HG03060 (cell line): ENCODE data around the gene RASGRP3.

Experiments
- ATAC-seq: cut with Tn5 transposase; IDR thresholded peaks from one replicate; pipeline ENCODE4 v1.9.1; 2021; ENCODE audit warnings: low read depth, moderate number of reproducible peaks; ENCODE audit not compliant: unreplicated experiment

The RASGRP3 gene

DNA sequence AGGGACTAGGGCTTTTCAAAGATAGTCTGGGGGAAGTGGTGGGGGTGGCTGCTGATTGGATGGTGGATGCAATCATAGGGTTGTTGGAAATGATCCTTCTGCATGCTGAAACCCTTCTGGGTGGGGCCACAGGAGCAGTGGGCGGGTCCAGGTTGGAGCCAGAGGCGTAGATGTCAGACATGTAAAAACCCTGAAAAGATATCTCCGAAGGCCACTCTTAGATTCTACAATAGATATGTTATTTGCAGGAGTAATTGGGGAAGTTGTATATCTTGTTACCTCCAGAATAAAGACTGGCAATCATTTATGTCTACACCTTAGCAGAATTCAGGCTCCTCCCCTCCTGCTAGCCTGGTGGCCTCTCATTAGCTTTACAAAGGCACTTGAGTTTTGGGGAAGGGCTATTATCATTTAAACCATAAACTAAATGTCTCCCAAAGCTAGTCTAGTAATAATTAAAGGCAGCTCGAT is 130.8 kb downstream of the RASGRP3 start:
- no peak for ATAC-seq

DNA sequence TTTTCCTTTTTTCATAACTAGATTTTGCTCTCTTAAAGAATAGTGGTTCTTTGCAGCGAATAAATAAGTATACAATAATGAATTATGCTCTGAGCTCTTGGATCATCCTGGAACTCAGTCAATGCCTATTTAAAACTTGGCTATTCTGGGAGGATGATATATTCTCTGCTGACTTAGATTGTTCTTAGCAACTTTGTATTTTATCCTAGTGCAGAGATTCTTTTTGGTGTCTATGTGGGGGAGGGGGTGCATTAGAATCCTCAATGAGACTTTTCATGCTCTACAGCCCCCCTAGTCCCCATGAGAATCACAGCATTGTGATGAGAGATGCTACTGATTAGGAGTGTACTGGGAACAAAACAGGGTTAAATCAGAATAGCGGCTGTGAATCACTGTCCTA is 131.5 kb downstream of the RASGRP3 start:
- ATAC-seq = no peak

DNA sequence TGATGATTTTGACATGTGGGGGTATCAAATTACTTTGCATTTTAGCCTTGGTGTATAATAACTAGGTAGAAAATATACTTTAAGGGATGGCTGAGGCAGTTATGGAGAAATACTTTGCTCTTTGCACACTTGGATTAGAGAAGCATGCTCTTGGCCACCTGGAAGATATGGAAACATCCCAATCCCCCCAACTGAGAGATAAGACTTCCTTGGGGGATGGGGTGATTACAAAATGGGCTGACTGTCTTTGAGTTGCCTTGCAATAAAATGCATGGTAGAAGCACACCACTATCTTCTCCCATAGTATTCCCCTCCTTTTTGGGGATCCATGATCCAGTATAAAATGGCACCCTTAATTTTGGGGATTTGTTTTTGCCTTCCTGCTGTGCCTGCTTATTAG is 137.7 kb downstream of the RASGRP3 start:
- ATAC-seq = no peak
